Uterus (tissue), 2 donors: ENCODE measurements around the gene CARD18.

Experiments
- CTCF ChIP-seq, 4 experiments: fragments of 200-600 bp in 2 of 4; fragments of 450-650 bp in 2 of 4; sonication (generic) in 2 of 4; IDR thresholded peaks; one replicate each; pipeline ENCODE4 v1.5.1; 2016 to 2019; ENCODE audit warnings: antibody characterized with exemption in 4 of 4, mild to moderate bottlenecking in 2 of 4, moderate library complexity in 1 of 4
- POLR2A ChIP-seq, 2 donors: fragments of 450-650 bp; IDR thresholded peaks; one replicate each; pipeline ENCODE4 v1.6.1; 2016; ENCODE audit warnings: antibody characterized with exemption in 2 of 2, mild to moderate bottlenecking in 1 of 2, moderate library complexity in 1 of 2

GRCh38 chr11:105183987-105184386 lies 44.4 kb upstream of the CARD18 start:
- TF ChIP-seq CTCF (IDR thresholded peaks at IDR 0.05): no peak
- TF ChIP-seq POLR2A (IDR thresholded peaks at IDR 0.05): no peak
